GM21786 (cell line): ENCODE measurements around the gene COG5.
"Not testable (repeated sequence)": the region's sequence is repeated elsewhere in the genome, so short reads cannot be mapped to it uniquely, and the experiment has no call there.

Experiments
- ATAC-seq: cut with Tn5 transposase; IDR thresholded peaks from one replicate; pipeline ENCODE4 v1.9.1; 2021; ENCODE audit not compliant: unreplicated experiment

COG5 gene

DNA sequence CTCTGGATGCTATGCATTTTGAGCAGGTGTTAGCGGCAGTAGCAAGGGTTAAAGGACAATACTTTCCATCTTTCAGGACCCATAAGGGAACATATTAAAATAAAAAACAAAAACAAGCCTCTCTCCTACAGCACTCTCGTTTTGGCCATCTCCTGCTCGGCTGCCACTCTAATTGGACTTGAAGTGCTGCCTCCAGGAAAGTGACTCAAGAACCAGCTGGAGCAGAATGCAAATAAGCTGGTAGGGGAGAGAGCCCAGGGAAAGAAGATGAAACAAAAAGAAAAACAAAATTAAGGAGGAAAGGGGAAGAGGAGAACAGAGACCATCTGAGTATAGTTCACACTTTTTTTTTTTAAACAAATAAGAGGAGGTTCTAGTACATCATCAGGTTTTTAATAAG is 329.3 kb downstream of the COG5 start:
- no peak for ATAC-seq

DNA sequence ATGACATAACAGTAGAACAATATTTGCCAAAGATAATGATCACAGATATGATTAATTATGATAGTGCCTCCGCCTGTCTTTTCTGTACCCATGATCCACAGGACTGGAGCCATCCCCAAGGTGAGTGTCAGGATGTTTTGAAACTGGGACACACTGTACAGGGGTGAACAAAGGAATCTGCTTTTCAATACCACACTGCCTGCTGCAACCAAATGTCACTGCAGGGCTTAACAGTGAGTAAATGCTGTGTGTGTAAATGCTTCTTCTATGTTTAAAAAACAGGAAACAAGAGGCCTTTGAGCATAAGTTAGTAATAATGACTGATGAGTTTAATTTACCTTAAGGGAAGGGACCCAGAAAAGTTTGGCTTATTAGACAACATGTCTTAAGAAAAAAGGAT is 329.7 kb downstream of the COG5 start:
- ATAC-seq: no peak

DNA sequence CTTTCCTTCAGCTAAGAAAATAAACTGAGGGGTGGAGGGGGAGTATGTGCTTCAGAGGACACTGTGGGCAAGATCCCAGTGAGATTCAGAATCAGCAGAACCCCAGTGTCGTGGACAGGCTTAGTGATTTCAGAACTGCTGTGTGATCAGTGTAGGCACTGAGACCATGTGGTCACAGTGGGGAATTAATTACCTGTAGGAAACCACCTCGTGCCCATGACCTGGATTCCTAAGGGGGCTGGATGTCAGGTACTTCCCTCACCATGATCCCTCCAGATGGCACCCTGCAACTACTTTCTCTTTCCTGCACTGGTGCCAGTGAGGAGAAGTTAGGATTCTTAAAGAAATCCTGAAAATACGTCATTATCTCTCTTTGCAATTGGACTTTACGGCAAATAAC is 330.5 kb downstream of the COG5 start:
- no peak for ATAC-seq

DNA sequence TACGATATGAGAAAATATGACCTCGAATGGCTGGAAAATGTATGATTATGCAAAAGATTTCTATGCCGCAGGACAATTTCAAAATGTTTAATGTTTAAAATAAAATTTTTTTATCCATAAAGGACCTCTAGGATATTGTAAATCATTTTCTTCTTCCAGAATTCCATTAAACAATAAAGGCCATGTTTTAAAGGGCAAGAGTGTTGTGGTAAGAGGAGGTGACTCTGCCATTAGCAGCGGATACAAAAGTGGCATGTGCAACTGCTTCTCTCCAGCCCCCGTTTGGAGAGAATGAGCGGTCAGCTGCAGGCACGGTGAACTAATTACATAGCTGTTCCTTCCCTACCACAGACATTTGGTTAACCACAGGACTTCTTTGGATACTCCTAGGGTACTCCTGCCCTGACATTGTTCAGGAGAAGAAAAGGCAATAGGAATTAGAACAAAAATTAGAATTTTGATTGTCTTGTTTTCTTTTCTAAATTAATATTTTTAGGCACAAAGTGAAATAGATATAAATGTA is 331.1 kb downstream of the COG5 start:
- ATAC-seq: no peak

DNA sequence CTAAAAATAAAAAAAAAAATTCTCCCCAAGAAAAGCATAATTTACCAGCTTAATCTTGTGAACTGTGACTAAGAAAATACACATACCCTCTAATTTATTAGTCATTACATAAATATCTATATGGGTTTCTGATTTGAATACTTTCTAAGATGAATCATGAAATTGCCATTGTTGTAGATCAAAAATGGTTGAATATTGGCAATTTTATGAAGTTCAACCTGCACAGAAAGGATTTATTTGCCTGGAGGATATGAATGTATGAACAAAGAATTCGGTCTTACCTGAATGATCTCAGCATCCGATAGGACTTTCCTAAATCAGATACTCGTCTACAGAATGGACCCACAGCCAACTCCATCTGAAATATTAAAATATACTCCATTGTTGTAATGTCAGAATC is 333.4 kb downstream of the COG5 start:
- no peak for ATAC-seq

DNA sequence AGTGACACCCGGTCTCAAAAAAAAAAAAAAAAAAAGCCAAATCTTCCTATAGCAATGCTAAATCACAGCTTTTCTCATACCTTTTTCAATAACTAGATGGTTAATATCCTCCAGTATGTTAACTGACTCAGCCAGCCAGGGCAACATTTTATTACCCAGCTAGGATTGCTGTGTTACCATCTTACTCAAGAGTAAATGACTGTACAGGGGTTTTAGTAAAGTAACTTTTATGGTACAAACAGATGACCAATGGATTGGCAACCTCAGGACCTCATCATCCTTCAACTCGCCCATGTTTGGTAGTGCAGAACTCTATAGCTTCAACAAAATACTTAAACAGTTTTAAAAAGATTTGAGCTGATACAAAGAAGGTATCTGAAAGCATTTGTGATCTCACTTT is 335.4 kb downstream of the COG5 start:
- no peak for ATAC-seq

DNA sequence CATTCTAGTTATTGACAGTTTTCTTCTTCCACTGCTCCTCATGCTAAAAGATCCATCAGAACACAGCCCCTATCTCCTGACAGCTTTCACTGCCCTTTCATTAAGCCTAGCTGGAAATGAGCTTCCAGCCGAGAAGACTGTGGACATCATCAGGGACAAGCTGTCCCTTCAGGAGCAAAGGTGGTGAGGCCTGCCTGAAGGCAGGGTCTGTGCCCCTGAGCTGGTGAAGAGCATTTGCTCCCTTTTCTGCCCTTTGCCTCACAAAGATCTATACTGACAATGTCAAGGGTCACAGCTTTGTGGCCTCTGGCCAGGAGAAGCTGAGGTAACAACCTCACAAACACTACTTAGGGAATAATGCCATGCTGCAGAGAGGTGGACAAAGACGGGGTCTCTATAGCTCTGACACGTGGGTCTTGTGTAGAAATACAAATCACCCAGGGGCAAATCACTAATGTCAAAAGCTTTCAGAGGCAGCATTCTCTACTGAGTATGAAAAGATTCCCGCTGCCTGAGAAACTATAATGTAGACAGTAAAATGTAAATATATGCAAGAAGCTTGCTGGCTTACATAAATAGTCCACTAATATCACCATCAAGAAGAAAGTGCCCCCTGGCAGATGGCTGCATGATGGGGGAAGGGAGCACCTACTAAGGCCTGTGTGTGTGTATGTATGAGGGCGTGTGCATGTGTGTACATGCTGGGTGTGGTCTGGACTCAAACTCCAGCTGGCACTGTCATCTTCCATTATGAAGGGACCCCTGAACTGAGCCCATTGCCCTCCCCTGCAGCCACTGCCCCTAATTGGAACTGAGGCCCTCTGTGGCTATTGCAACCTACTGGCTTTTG is 339.1 kb downstream of the COG5 start:
- ATAC-seq: no peak

DNA sequence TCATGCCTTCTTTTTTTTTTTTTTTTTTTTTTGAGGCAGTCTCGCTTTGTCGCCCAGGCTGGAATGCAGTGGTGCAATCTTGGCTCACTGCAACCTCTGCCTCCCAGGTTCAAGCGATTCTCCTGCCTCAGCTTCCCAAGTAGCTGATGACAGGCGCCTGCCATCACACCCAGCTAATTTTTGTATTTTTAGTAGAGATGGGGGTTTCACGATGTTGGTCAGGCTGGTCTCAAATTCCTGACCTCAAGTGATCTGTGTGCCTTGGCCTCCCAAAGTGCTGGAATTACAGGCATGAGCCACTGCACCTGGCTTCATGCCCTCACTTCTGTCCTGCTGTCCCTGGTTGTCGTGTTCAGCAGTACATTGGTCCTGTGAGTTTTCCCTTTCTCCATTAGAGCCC is 342.9 kb downstream of the COG5 start:
- not testable (repeated sequence) for ATAC-seq

DNA sequence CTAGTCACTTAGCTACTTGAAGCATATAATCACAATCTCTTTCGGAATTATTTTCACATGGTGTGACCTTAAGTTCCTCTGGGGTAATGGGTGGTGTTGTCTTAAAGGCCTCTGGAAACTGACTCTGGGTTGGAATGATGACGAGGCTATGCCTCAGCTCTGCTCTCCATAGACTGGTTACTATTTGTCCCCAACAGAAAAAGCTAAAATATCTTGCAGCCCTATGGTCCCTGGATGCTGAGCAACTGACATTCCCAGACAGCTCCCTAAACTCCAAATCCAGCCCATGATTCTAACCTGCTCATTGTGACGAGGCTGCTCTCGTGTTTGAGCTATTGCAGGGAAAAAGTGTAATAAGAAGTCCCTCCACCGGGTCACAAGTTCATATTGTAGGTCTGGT is 343.4 kb downstream of the COG5 start:
- no peak for ATAC-seq

DNA sequence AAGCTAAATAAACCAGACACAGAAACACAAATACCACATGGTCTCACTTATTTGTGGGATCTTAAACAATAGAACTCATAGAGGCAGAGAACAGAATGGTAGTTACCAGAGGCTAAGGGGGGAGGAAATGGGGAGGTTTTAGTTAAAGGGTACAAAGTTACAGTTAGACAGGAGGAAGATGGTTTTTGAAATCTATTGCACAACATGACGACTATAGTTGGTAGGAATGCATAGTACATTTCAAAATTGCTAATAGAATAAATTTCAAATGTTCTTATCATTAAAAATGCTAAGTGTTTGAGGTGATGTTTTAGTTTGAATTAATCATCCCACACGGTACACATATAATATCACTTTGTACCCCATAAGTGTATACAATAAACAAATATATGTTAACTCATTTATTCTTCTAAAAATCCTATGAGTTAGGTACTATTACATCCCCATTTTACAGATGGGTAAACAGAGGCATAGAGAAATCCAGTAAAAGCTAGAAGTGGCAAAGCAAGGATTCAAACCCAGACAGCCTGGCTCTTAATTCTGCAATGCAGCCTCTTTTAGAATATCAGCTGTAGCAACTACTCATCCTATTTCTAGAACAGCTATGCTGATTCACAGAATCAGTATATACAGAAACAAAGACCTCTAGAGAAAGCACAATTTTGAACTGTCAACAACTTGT is 344.0 kb downstream of the COG5 start:
- ATAC-seq: no peak

DNA sequence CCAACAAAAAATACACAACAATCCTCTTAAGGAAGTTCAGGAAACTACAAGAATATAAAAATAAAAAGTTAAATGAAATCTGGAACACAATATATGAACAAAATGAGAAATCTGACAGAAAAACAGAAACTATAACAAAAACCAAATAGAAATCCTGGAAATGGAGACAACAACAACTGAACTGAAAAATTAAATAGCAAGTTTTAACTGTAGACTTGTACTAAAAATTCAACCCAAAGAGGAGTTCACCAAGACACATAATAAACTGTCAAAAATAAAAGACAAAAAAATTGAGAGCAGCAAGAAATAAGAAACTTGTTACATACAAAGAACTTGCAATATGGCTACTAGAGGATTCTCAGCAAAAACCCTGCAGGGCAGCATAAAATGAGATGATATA is 349.8 kb downstream of the COG5 start:
- ATAC-seq: no peak

DNA sequence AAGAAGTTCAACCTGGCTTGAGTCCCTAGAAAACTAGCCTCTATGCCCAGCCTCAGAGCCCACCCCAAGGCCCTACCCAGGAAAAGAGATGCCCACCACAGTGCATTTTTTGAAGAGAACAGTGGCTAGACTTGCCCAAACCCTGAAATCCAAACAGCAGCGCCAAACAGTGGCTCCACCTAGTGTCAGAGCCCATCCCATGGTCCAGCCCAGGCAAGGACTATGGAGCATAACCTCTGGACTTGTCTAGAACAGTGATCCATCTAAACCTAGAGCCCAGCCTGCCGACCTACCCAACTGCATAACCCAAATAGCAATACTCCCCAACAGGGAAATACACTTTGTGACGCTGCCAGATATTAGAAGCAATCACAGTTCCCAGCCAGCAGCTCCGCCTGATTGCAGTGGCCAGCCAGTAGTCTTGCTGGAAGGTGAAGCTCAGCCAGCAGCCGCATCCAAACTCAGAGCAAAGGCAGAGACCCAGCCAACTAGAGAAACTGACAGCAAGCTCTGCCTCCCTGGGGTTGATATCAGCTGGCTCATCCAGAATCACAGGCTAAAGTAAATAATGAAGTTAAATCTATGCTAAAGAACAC is 350.4 kb downstream of the COG5 start:
- ATAC-seq: no peak

DNA sequence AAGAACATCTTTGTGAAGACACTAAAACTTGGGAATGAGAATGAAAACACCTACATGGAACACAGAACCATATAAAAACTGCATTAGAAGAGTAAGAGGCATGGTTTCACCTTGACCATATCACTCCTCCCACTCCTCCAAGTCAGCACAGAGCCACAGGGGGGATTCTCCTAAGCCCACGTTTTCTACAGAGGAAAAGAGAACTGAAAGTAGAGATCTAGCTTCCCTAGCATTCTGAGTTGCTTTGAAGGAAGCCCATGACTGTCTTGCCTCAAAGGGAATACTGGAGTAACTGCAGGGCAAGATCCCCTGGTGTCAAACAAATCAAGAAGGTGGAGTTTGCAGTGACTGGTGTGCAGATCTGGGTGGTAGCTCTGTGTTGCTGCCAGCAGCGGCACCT is 351.0 kb downstream of the COG5 start:
- no peak for ATAC-seq

DNA sequence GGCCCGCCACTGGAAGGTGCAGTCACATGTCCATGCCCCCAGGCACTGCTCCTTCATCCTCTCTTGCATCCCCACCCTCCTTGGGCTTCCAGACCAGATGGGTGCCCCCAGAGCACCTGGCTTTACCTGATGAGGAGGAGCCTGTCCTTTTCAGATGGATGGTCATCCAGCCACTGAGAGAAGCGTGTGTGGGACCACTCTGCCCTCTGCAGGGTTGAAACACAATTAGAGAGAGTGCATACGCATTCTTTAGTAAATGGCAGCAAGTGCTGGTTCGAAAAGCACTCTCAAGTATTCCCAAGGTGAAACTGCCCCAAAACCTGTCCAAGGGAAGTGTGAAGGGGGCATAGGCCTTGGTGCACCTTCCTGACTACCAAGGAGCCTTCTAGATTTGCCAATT is 353.3 kb downstream of the COG5 start:
- ATAC-seq: no peak

DNA sequence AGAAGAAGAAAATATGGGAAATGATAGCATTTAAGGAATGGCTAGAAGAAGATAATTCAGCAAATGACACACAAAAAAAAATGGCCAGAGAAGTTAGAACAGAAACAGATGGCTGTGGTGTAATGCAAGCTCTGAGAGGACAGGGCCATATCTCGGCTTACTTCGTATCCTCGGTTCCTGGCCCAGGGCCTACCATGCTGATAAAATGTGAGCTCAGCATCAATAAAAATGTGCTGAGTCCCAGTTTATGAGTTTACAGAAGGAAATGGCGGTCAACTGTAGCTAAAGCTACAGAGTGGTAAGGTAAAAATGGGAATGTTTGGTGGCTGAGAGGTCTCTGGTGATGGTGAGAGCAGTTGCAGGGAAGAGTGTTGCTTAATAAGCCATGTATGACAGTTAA is 354.2 kb downstream of the COG5 start:
- ATAC-seq: no peak

DNA sequence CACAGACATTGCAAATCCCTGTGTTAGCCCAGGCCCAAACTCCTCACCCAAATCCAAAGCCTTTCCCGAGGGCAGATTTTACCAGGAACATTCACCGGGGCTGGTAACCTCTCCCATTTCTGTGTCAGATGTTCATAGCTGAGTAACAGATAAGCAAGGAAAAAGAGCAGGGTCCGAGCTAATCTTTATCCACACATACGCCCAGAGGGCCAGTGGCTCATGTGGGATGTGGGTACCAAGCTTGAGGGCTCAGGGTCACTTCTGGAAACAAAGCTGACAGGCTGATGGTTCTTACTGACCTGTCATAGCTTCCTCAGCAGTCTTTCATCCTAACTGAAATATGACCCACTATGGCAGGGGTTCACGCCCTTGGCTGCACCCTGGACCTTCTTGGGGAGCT is 355.2 kb downstream of the COG5 start:
- ATAC-seq: no peak

DNA sequence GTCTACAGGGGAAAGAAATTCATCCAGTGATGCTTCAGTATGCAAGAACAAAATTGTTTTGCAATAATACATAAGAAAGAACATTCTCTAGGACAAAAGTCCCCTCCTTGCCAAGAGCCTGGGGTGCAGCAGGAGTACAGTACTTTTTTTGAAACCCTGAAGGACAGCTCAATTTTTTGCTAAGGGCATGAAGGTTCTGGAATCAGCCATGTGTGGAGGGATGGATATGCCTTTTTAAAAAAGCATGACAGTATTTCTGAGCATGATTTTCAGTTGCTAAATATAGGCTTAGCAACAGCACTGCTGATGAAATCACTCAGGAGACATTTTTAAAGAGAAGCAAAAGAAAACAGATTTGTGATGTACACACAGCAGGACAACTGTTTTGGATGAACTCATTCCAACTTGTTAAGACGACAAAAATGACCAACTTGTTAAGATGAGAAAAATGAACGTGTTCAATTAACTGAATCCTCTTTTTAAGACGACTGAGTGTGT is 355.6 kb downstream of the COG5 start:
- ATAC-seq: no peak

DNA sequence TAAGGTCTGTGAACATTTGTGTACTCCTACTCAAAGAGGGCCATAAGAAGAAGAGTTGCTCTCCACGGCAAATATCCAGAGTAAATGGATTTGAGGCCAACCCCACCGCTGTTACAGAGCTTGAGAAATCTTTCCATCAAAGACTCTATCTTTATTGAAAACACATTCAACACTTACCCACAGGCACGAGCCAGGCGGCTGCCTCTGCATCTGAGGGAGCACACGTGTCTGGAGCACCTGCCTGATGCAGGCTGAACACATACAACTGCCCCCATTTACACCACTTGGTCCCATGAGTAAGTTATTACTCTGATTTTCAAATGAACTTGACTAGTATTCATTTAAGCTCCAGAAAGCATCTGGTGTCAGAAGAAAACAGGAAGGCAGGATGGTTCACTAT is 356.3 kb downstream of the COG5 start:
- no peak for ATAC-seq

DNA sequence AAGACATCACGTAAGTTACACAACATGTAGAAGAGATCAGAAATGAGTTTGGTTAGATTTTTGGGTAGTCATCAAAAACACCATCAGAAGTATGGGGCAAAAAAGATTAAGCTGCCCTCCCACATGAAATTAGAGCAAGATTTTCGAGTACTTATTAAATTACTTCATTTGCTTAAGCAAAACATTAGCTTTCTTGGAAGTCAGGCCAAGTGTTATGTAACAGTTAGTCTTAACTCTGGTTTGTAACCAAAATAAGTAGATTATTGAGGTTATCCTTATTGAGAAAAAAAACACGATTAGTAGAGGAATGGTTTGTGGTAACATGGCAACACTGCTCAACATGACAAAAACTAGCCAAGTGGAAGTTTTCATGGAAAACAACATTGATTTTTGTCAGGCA is 357.0 kb downstream of the COG5 start:
- ATAC-seq: no peak

DNA sequence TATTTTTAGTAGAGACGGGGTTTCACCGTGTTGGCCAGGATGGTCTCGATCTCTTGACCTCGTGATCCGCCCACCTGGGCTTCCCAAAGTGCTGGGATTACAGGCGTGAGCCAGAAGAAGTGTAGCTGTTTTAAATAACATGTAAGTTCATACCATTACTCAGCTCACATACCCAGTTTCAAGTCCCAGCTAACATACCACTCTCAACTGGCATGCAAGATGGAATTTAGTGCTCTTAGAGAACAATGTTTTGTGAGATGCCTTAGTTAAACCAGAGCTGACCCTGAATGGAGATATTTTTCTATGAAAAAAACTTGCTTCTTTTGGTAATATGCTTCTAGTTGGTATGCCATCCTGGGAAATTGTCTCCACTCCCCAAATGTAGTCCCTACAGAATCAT is 357.6 kb downstream of the COG5 start:
- no peak for ATAC-seq

DNA sequence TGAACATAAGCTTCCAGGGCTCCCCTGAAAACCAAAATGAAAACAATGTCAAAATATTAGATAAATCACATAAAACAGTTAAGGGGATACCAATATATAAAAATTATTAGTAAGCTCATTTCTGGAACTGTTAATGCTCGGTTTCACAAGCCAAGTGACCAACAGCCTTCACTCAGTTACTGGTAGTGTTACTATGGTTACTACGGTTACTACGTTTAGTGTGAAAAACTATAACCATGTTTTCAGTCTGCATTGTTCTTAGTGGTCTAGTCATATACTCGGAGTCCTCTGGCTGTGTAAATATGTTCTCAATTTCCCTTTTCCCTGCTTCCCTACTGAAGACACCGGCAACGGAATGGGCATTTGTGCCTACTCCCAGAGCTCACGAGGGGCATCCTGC is 360.1 kb downstream of the COG5 start:
- no peak for ATAC-seq
